GM19452 (cell line): ENCODE measurements around the gene TM9SF1.
A peak's percentile ranks its signal among the peaks of the same experiment; 100 is the strongest.

Experiments used
- ATAC-seq: cut with Tn5 transposase; IDR thresholded peaks from one replicate; pipeline ENCODE4 v1.9.1; 2021; ENCODE audit not compliant: unreplicated experiment

The TM9SF1 gene

GRCh38 chr14:24195186-24196070 is at the start of gene TM9SF1:
Gene TM9SF1, minus strand, starts transcription at chr14:24195441. Its CDS starts 422 bp downstream, at chr14:24195019.
- peak; percentile 88 for ATAC-seq

GRCh38 chr14:24243336-24243836 is 48.1 kb upstream of the TM9SF1 start:
- no peak for ATAC-seq

- ATAC-seq: peak; percentile 76
These were observed 46.7 kb upstream of the TM9SF1 start for GRCh38 chr14:24241829-24242443.

- ATAC-seq: no peak
These were observed 45.1 kb upstream of the TM9SF1 start for GRCh38 chr14:24240110-24240918.

- no peak for ATAC-seq
These were observed 43.3 kb upstream of the TM9SF1 start for GRCh38 chr14:24238527-24239037.

- no peak for ATAC-seq
These were observed 42.9 kb upstream of the TM9SF1 start for GRCh38 chr14:24238123-24238522.

GRCh38 chr14:24237463-24237955 is 42.3 kb upstream of the TM9SF1 start:
- no peak for ATAC-seq

- ATAC-seq: no peak
These were observed 41.6 kb upstream of the TM9SF1 start for GRCh38 chr14:24236689-24237462.

GRCh38 chr14:24235804-24236688 is 40.8 kb upstream of the TM9SF1 start:
- ATAC-seq: no peak

- ATAC-seq: no peak
These were observed 39.1 kb upstream of the TM9SF1 start for GRCh38 chr14:24234095-24235005.

- ATAC-seq: no peak
These were observed 38.3 kb upstream of the TM9SF1 start for GRCh38 chr14:24233538-24233866.

GRCh38 chr14:24232645-24233537 is 37.6 kb upstream of the TM9SF1 start, which contains the start of gene GMPR2:
Gene GMPR2, plus strand, starts transcription at chr14:24232929. Its CDS starts 325 bp downstream, at chr14:24233254.
- ATAC-seq: peak; percentile 57

GRCh38 chr14:24232121-24232644 is 36.9 kb upstream of the TM9SF1 start, which contains the start of gene NEDD8:
Gene NEDD8, minus strand, starts transcription at chr14:24232367. Its CDS starts 100 bp downstream, at chr14:24232267.
- peak; percentile 64 for ATAC-seq

- no peak for ATAC-seq
These were observed 36.3 kb upstream of the TM9SF1 start for GRCh38 chr14:24231263-24232120.

- ATAC-seq: no peak
These were observed 33.7 kb upstream of the TM9SF1 start for GRCh38 chr14:24228902-24229301.

- ATAC-seq: no peak
These were observed 31.2 kb upstream of the TM9SF1 start for GRCh38 chr14:24226473-24226872.
